GM21737 (cell line): ENCODE data around the gene SULT2B1.

Experiments used
- ATAC-seq: cut with Tn5 transposase; IDR thresholded peaks from one replicate; pipeline ENCODE4 v1.9.1; 2021; ENCODE audit warnings: mild to moderate bottlenecking, moderate library complexity; ENCODE audit not compliant: unreplicated experiment

The SULT2B1 gene

DNA sequence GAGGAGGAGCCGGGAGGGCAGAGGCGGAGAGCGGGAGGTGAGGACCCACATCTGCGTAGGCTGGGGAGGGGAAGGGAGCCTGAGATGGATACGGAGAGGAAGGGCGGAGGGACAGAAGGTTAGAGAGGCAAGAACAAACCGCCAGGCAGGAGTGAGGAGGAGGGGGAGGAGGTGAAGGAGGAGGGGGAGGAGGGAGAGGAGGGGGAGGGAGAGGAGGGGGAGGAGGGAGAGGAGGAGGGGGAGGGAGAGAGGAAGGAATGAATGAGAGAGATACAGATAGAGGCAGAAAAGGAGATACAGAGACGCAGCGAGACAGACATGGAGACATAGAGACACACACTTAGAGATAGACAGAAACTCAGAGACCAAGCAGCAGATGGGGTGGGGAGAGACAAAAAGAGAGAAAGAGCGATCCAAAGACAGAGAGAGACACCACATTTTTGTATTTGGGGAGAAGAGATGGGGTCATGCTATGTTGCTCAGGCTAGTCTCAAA lies 94.8 kb downstream of the SULT2B1 start:
- no peak for ATAC-seq

GRCh38 chr19:48648134-48648533 lies 96.2 kb downstream of the SULT2B1 start:
- no peak for ATAC-seq
